ENCODE results near the gene CPNE7. TPM values are rescaled to one million over a fixed set of nuclear protein-coding genes. Genes with fewer than 3 reads are reported as not detected.
A peak's percentile ranks its signal among the peaks of the same experiment; 100 is the strongest.

CPNE7 gene
- total RNA-seq, 1 donor = 0.81 TPM

GRCh38 chr16:89548344-89549006, 27.1 kb upstream of the CPNE7 start:
- DNase-seq (ENCODE audit: low read depth in 2 of 3, low spot score in 2 of 3) = no peak

GRCh38 chr16:89549007-89549700, 26.4 kb upstream of the CPNE7 start:
- DNase-seq (ENCODE audit: low read depth in 2 of 3, low spot score in 2 of 3) = no peak

GRCh38 chr16:89550421-89551007, 25.0 kb upstream of the CPNE7 start:
- DNase-seq (ENCODE audit: low read depth in 2 of 3, low spot score in 2 of 3) = no peak

GRCh38 chr16:89552329-89552728, 23.2 kb upstream of the CPNE7 start:
- DNase-seq (ENCODE audit: low read depth in 2 of 3, low spot score in 2 of 3) = no peak

- DNase-seq (ENCODE audit: low read depth in 2 of 3, low spot score in 2 of 3) = no peak
Observed at GRCh38 chr16:89552913-89553312, 22.6 kb upstream of the CPNE7 start.

DNA sequence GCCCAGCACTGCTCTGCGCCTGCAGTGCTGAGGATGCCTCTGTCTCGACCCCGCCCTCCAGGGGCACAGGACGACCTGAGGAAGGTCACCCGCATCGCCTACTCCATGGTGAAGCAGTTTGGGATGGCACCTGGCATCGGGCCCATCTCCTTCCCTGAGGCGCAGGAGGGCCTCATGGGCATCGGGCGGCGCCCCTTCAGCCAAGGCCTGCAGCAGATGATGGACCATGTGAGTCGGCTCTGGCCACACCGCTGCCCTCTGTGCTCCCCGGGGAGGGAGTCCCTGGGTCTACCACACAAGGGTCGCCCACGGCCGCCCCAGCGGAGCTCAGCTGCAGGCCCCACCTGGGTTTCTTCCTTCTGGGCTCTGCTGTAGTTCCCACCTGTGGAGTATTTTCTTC, 21.8 kb upstream of the CPNE7 start:
- no peak for DNase-seq (ENCODE audit: low read depth in 2 of 3, low spot score in 2 of 3)

DNA sequence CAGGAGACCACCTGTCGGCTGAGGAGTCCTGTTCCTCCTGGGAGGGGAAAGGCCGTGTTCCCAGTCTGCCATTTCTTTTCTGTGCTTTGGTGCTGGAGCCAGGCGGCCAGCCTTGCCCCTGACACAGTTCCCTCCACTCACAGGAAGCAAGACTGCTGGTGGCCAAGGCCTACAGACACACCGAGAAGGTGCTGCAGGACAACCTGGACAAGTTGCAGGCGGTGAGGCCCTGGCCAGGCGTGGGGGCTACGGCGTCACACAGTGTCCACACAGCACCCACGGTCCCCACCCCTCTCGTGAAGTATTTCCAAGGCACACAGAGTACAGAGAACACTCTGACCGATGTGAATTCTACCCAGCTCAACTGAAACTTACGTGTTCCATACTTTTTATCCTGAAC, 21.2 kb upstream of the CPNE7 start:
- DNase-seq (ENCODE audit: low read depth in 2 of 3, low spot score in 2 of 3) = no peak

DNA sequence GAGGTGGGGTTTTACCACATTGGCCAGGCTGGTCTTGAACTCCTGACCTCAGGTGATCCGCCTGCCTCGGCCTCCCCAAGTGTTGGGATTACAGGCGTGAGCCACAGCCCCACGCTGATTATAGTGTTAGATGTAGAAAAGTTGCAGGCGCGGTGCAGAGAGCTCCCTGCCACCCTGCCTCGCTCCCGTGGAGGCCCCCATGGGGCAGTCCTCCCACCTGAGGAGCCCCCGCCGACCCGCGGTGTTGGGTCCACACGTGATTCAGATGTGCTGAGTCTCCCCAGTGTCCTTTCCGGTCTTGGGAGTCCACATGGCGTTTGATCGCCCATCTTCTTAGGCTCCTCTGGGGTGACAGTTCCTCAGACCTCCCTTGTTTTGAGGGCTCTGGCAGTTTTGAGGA, 20.3 kb upstream of the CPNE7 start:
- no peak for DNase-seq (ENCODE audit: low read depth in 2 of 3, low spot score in 2 of 3)

GRCh38 chr16:89555780-89556179, 19.8 kb upstream of the CPNE7 start:
- no peak for DNase-seq (ENCODE audit: low read depth in 2 of 3, low spot score in 2 of 3)

- DNase-seq (ENCODE audit: low read depth in 2 of 3, low spot score in 2 of 3) = peak in 2 of 3 donors; percentile 79 to 85
Observed at GRCh38 chr16:89556750-89557689, 18.5 kb upstream of the CPNE7 start.

- no peak for DNase-seq (ENCODE audit: low read depth in 2 of 3, low spot score in 2 of 3)
Observed at GRCh38 chr16:89557690-89558490, 17.7 kb upstream of the CPNE7 start.

- peak; percentile 85 to 97 (median 94) for DNase-seq (ENCODE audit: low read depth in 2 of 3, low spot score in 2 of 3)
Observed at GRCh38 chr16:89560378-89561141, 15.0 kb upstream of the CPNE7 start, which contains the start of gene RPL13. Gene RPL13, plus strand, starts transcription at chr16:89560682. Its CDS starts 278 bp downstream, at chr16:89560960.

DNA sequence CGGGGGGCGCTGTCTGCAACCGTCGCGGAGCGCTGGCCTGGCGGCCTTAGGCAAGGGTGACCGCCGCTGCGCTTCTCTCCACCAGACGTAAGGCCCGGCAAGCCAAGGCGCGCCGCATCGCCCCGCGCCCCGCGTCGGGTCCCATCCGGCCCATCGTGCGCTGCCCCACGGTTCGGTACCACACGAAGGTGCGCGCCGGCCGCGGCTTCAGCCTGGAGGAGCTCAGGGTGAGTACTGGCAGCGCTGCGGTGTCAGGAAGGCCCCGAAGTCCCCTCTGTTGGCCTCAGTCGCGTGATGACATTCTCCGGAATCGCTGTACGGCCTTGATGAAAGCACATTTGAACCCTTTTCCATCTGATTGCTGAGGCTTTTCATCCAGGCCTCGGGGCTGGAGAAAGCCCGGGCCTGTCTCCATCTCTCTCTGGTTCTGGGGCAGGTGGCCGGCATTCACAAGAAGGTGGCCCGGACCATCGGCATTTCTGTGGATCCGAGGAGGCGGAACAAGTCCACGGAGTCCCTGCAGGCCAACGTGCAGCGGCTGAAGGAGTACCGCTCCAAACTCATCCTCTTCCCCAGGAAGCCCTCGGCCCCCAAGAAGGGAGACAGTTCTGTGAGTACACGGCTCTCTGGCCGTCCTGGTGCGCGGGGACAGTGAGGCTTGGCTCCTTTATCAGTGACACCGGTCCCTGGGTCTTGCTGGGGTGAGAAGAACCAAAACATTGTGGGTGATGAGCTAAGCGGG, 14.2 kb upstream of the CPNE7 start:
- no peak for DNase-seq (ENCODE audit: low read depth in 2 of 3, low spot score in 2 of 3)

DNA sequence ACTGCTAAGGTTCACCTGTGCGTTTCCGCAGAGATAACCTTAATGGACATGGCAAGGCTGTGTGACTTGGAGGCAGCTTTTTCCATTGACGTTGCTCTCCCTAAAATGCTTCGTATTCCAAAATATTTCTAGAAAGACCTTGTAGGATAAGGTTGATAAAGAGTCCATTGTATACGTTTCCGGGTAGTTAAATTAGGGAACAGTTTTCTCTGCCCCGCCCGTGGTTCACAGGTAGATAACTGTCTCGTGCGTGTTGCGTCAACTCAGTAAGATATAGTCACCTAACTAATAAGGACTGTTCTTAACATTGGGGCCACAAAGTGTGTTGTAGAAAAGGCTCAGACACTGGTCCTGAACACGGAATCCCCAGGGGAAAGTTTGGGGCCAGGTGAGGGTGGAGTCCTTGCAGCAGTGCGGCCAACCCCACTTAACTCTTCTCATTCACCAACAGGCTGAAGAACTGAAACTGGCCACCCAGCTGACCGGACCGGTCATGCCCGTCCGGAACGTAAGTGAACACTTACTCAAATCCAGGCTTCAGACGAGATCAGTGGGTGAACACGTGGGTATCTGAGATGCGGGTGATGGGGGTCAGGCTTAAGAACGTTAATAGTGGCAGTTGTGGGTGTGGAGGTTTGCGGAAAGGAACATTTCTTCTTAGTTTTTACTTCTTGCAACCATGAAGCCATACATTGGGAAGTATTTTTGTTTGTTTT, 13.5 kb upstream of the CPNE7 start:
- no peak for DNase-seq (ENCODE audit: low read depth in 2 of 3, low spot score in 2 of 3)

- DNase-seq (ENCODE audit: low read depth in 2 of 3, low spot score in 2 of 3) = no peak
Observed at GRCh38 chr16:89562939-89563338, 12.6 kb upstream of the CPNE7 start.

GRCh38 chr16:89563639-89564392, 11.7 kb upstream of the CPNE7 start:
- no peak for DNase-seq (ENCODE audit: low read depth in 2 of 3, low spot score in 2 of 3)

Measured in hematopoietic multipotent progenitor cell (in vitro differentiated cells).